Transverse colon (tissue), 3 donors: ENCODE measurements around the gene MEPCE.

Experiments
- CTCF ChIP-seq, 5 experiments: fragments of 200-600 bp in 3 of 5; fragments of 450-650 bp in 2 of 5; sonication (generic) in 3 of 5; IDR thresholded peaks; 1 replicate in 2 of 5; 2 replicates in 3 of 5; pipeline ENCODE4 v1.5.1; 2016 to 2017; ENCODE audit warnings: antibody characterized with exemption in 5 of 5, inconsistent platforms in 3 of 5, mild to moderate bottlenecking in 2 of 5, moderate library complexity in 1 of 5
- EP300 ChIP-seq: sonication (generic); formaldehyde crosslinking; IDR thresholded peaks from one replicate; pipeline ENCODE4 v1.6.1; 2017; ENCODE audit warnings: antibody characterized with exemption, low read depth

- TF ChIP-seq CTCF (IDR thresholded peaks at IDR 0.05): no peak
- no peak for TF ChIP-seq EP300
Measured at GRCh38 chr7:100433276-100433591, 3.6 kb downstream of the MEPCE start.
